ENCODE measurements around the gene MECR. TPM values are rescaled to one million over a fixed set of nuclear protein-coding genes. Genes with fewer than 3 reads are reported as not detected.
A peak's percentile ranks its signal among the peaks of the same experiment; 100 is the strongest.

Gene MECR
- total and polyA plus RNA-seq, 2 experiments from 2014 or later: 41.4 to 60.0 TPM

- no peak overlapping the region for H3K4me3 ChIP-seq
- no peaks in the 10 kb centered on the region for H3K36me3 ChIP-seq
- H3K27me3 ChIP-seq: no peaks in the 10 kb centered on the region
- H3K27ac ChIP-seq: peak overlapping the region; percentile 86
- no peaks in the 10 kb centered on the region for H3K9me3 ChIP-seq (ENCODE audit: low read depth)
- H3K4me1 ChIP-seq (ENCODE audit: low read depth): peaks cover 32% of the 10 kb centered on the region
- DNase-seq (ENCODE audit: low read depth in 1 of 2, low spot score in 1 of 2): no peak
- TF ChIP-seq, protein P1, sequence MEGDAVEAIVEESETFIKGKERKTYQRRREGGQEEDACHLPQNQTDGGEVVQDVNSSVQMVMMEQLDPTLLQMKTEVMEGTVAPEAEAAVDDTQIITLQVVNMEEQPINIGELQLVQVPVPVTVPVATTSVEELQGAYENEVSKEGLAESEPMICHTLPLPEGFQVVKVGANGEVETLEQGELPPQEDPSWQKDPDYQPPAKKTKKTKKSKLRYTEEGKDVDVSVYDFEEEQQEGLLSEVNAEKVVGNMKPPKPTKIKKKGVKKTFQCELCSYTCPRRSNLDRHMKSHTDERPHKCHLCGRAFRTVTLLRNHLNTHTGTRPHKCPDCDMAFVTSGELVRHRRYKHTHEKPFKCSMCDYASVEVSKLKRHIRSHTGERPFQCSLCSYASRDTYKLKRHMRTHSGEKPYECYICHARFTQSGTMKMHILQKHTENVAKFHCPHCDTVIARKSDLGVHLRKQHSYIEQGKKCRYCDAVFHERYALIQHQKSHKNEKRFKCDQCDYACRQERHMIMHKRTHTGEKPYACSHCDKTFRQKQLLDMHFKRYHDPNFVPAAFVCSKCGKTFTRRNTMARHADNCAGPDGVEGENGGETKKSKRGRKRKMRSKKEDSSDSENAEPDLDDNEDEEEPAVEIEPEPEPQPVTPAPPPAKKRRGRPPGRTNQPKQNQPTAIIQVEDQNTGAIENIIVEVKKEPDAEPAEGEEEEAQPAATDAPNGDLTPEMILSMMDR (IDR thresholded peaks at IDR 0.05; ENCODE audit: low read depth, low read length): no peak
These were observed 36.2 kb upstream of the MECR start for GRCh38 chr1:29266912-29267311.

DNA sequence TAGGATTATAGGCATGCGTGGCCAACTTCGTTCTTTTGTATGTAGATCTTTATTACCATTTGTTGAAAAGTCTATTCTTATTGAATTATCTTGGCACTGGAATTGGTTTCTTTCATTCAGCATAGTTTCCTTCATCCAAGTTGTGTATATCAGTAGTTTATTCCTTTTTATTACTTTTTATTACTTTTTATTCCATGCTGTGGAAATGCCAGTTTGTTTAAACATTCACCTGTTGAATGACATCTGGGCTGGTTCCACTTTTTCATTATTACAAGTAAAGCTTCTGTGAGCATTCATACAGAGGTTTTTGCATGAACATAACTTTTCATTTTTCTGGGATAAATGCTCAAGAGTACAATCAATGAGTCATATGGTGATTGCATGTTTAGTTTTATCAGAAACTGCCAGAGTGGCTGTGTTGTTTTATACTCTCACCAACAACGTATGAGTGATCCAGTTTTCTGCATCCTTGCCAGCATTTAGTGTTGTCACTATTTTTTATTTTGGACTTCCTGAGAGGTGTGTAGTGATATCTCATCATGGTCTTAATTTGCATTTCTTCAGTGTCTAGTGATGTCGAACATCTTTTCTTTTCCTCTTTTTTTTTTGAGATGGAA is 34.1 kb upstream of the MECR start:
- TF ChIP-seq, protein P1 (IDR thresholded peaks at IDR 0.05; ENCODE audit: low read depth, low read length): no peak
- peak in 1 of 2 donors; percentile 70 for DNase-seq (ENCODE audit: low read depth in 1 of 2, low spot score in 1 of 2)

DNA sequence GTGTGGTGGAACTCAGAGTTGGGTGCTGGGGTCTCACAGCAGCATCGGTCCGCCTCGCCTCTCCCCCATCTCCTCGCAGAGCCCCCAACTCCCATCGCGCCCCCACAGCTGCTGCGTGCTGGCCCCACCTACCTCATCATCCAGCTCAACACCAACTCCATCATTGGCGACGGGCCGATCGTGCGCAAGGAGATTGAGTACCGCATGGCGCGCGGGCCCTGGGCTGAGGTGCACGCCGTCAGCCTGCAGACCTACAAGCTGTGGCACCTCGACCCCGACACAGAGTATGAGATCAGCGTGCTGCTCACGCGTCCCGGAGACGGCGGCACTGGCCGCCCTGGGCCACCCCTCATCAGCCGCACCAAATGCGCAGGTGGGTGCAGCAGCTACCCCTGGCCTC is 29.8 kb upstream of the MECR start:
- H3K4me3 ChIP-seq: no peak overlapping the region
- no peak overlapping the region for H3K27ac ChIP-seq
- no peaks in the 10 kb centered on the region for H3K9me3 ChIP-seq (ENCODE audit: low read depth)
- peaks cover 27% of the 10 kb centered on the region for H3K4me1 ChIP-seq (ENCODE audit: low read depth)
- no peaks in the 10 kb centered on the region for H3K36me3 ChIP-seq
- TF ChIP-seq, protein P1 (IDR thresholded peaks at IDR 0.05; ENCODE audit: low read depth, low read length): no peak
- H3K27me3 ChIP-seq: no peaks in the 10 kb centered on the region
- DNase-seq (ENCODE audit: low read depth in 1 of 2, low spot score in 1 of 2): no peak

More for the DNA sequence above, 34.1 kb upstream of the MECR start:
- Histone ChIP-seq H3K36me3 (no peaks in the 10 kb centered on the region), H3K4me1 (ENCODE audit: low read depth) (peaks cover 21% of the 10 kb centered on the region), H3K4me3 (no peak overlapping the region), H3K9me3 (ENCODE audit: low read depth) (no peaks in the 10 kb centered on the region), H3K27me3 (no peaks in the 10 kb centered on the region), H3K27ac (no peak overlapping the region)

DNA sequence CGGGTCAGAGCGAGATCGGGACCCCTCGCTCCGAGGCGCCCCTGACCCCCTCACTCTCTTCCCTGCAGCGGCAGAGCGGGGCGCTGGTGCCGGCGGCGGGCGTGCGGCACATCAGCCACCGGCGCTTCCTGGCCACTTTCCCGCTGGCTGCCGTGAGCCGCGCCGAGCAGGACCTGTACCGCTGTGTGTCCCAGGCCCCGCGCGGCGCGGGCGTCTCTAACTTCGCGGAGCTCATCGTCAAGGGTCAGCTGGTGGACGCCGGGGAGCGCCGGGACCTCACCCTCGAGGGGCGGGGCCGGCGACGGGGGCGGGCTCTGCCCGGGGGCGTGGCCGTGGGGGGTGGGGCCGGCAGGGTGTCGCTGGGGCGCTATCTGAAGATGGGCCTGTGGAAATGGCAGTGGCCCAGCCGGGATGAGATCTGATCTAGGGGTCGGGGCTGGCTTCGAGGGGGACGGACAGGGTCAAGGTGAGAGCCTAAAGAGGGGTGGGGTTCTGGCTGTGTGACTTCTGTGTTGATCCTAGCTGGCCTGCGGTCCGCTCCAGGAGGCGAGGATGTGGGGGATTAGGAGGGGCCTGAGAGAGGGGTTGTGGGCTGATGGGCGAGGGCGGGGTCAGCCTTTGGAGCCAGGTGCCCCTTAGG is 29.2 kb upstream of the MECR start:
- Histone ChIP-seq H3K27me3 (no peaks in the 10 kb centered on the region), H3K36me3 (no peaks in the 10 kb centered on the region), H3K4me3 (peak overlapping the region; percentile 33), H3K27ac (no peak overlapping the region), H3K4me1 (ENCODE audit: low read depth) (peaks cover 27% of the 10 kb centered on the region), H3K9me3 (ENCODE audit: low read depth) (no peaks in the 10 kb centered on the region)
- DNase-seq (ENCODE audit: low read depth in 1 of 2, low spot score in 1 of 2): peak; percentile 53 to 76
- TF ChIP-seq, protein P1 (IDR thresholded peaks at IDR 0.05; ENCODE audit: low read depth, low read length): no peak

GRCh38 chr1:29258976-29259801 is 28.5 kb upstream of the MECR start:
- Histone ChIP-seq H3K27me3 (no peaks in the 10 kb centered on the region), H3K9me3 (ENCODE audit: low read depth) (no peaks in the 10 kb centered on the region), H3K36me3 (no peaks in the 10 kb centered on the region), H3K27ac (peak overlapping the region; percentile 4), H3K4me1 (ENCODE audit: low read depth) (peaks cover 27% of the 10 kb centered on the region), H3K4me3 (peak overlapping the region; percentile 33)
- TF ChIP-seq, protein P1 (IDR thresholded peaks at IDR 0.05; ENCODE audit: low read depth, low read length): no peak
- DNase-seq (ENCODE audit: low read depth in 1 of 2, low spot score in 1 of 2): peak in 1 of 2 donors; percentile 21
